Measurements from ENCODE around the gene FTO. TPM values are rescaled to one million over a fixed set of nuclear protein-coding genes. Genes with fewer than 3 reads are reported as not detected.

The FTO gene
- total and polyA plus RNA-seq, 2 of the 8 experiments (the other 6 are each of a cell fraction or from before 2014, with no cell fraction given) = 34.5 to 59.8 TPM

DNA sequence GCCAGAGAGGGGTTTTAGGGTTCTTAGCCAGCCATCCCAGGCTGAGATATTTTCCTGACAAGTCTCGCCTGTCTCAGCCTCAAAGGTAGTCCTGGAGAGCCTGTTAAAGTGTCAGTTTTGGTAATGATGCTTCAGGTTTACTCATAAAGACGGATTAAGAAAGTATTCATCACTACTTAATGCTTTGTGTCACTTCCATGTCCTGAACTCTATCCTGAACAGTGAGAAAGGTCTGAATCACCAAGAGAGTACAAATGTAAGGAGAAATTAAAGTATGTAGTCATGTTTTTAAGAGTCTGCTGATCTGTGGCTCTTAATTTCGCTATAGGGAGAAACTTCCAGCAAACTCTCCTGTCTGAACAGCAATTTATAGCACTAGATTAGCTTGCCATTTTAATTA is 14.3 kb upstream of the FTO start:
- Histone ChIP-seq H3K14ac (ENCODE audit: insufficient read length) (no peak overlapping the region), H3K4me1 (replicated peaks in 1 of 4; ENCODE audit: control insufficient read depth in 3 of 4, insufficient read depth in 4 of 4, low read length in 3 of 4) (no peaks in the 10 kb centered on the region), H3K18ac (ENCODE audit: extremely low read depth, low read length) (no peak overlapping the region), H3K9me3 (ENCODE audit: insufficient read depth in 2 of 2, low read depth in 1 of 2, low read length in 1 of 2) (no peaks in the 10 kb centered on the region), H3K4ac (replicated peaks; ENCODE audit: insufficient read length, low read depth, low read length) (no peak overlapping the region), H2BK20ac (ENCODE audit: low read length) (no peak overlapping the region), H3K23ac (ENCODE audit: insufficient read length) (no peak overlapping the region), H2BK12ac (ENCODE audit: low read depth, low read length) (no peak overlapping the region), H2AK5ac (ENCODE audit: low read depth, low read length) (no peak overlapping the region), H2BK120ac (replicated peaks; ENCODE audit: low read depth, low read length) (no peak overlapping the region), H3K79me2 (ENCODE audit: control insufficient read depth in 1 of 2, insufficient read depth in 2 of 2, low read length in 2 of 2) (no peaks in the 10 kb centered on the region), H4K20me1 (replicated peaks in 1 of 2; ENCODE audit: control insufficient read depth in 1 of 2, insufficient read depth in 2 of 2, low read length in 2 of 2) (no peaks in the 10 kb centered on the region), H3K79me1 (ENCODE audit: low read depth, low read length) (no peaks in the 10 kb centered on the region), H3K9ac (replicated peaks in 1 of 4; ENCODE audit: extremely low read depth in 1 of 4, low read depth in 3 of 4, low read length in 3 of 4) (no peak overlapping the region), H3K56ac (replicated peaks; ENCODE audit: insufficient read length, low read depth, low read length) (no peak overlapping the region), H3K27ac (ENCODE audit: low read depth, low read length) (no peak overlapping the region), H4K91ac (replicated peaks; ENCODE audit: insufficient read length, low read length) (no peak overlapping the region), H3K4me2 (ENCODE audit: insufficient read depth in 1 of 2, low read depth in 2 of 2, low read length in 2 of 2) (no peak overlapping the region), H3K27me3 (replicated peaks in 1 of 4; ENCODE audit: control insufficient read depth in 3 of 4, extremely low read depth in 1 of 4, insufficient read depth in 3 of 4, low read length in 3 of 4) (no peaks in the 10 kb centered on the region), H2BK5ac (ENCODE audit: low read depth, low read length) (no peak overlapping the region), H3K4me3 (ENCODE audit: extremely low read depth in 1 of 4, insufficient read depth in 2 of 4, low read depth in 3 of 4, low read length in 4 of 4) (no peak overlapping the region), H4K5ac (ENCODE audit: insufficient read length, low read depth, low read length) (no peak overlapping the region), H4K8ac (ENCODE audit: extremely low read depth, insufficient read depth, low read length) (no peak overlapping the region), H3K36me3 (ENCODE audit: control insufficient read depth in 2 of 4, insufficient read depth in 4 of 4, low read length in 3 of 4) (peaks cover 0 to 11% (median 3%) of the 10 kb centered on the region in 4 experiments; a peak in 5 of 8 replicates), H3K23me2 (ENCODE audit: low read depth, low read length) (no peaks in the 10 kb centered on the region), H2AFZ (ENCODE audit: low read length) (no peak overlapping the region), H2BK15ac (ENCODE audit: low read length) (no peak overlapping the region)
- TF ChIP-seq, protein P1, sequence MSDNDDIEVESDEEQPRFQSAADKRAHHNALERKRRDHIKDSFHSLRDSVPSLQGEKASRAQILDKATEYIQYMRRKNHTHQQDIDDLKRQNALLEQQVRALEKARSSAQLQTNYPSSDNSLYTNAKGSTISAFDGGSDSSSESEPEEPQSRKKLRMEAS (IDR thresholded peaks at IDR 0.05) = no peak
- TF ChIP-seq RNF2 (IDR thresholded peaks at IDR 0.05; ENCODE audit: borderline replicate concordance, low read depth, low read length, missing control alignments, poor library complexity, severe bottlenecking) = no peak
- TF ChIP-seq SP1 (IDR thresholded peaks at IDR 0.05; ENCODE audit: low read depth, low read length) = no peak
- TF ChIP-seq EP300 (IDR thresholded peaks at IDR 0.05; ENCODE audit: borderline replicate concordance in 1 of 2, low read depth in 2 of 2, low read length in 2 of 2) = no peak
- no peak for TF ChIP-seq TCF12 (IDR thresholded peaks at IDR 0.05; ENCODE audit: low read depth, low read length)
- no peak for TF ChIP-seq KDM4A (IDR thresholded peaks at IDR 0.05; ENCODE audit: low read depth, low read length, severe bottlenecking)
- TF ChIP-seq BACH1 (IDR thresholded peaks at IDR 0.05; ENCODE audit: low read length) = no peak
- TF ChIP-seq CBX5 (IDR thresholded peaks at IDR 0.05; ENCODE audit: low read depth, low read length) = no peak
- TF ChIP-seq CREB1 (IDR thresholded peaks at IDR 0.05) = no peak
- no peak for TF ChIP-seq POLR2AphosphoS5 (IDR thresholded peaks at IDR 0.05; ENCODE audit: low read depth, low read length)
- no peak for TF ChIP-seq CHD1 (IDR thresholded peaks at IDR 0.05; ENCODE audit: low read depth, low read length)
- TF ChIP-seq HDAC6 (IDR thresholded peaks at IDR 0.05; ENCODE audit: low read depth, low read length) = no peak
- no peak for TF ChIP-seq BRCA1 (IDR thresholded peaks at IDR 0.05; ENCODE audit: low read depth, low read length)
- POLR2A ChIA-PET (ENCODE audit: partially characterized antibody) = no interaction called here
- CTCF ChIA-PET (ENCODE audit: partially characterized antibody) = no interaction called here
- WGBS, 2 experiments (ENCODE audit: extremely low coverage in 1 of 2, insufficient coverage in 1 of 2, insufficient read length in 1 of 2, insufficient replicate concordance in 2 of 2, low coverage in 1 of 2, low lambda C conversion rate in 2 of 2, missing lambda C conversion rate in 1 of 2) = 73% methylated on average over 3 of the region's 3 CpGs; no CpG with 5 or more reads in 1 of the 2 experiments
- FAIRE-seq (no peak), DNase-seq (ENCODE audit: low read depth in 1 of 2, low spot score in 2 of 2) (no peak)

All from H1 (cell line).